H9 (cell line): ENCODE data around the gene USP28. TPM values are rescaled to one million over a fixed set of nuclear protein-coding genes. Genes with fewer than 3 reads are reported as not detected.

Experiments used
- DNase-seq: peaks from one replicate; pipeline ENCODE4 v3.0.0-alpha.2; 2017
- H2AFZ ChIP-seq: one replicate; pipeline ENCODE4 v1.6.1; 2013; ENCODE audit warnings: mild to moderate bottlenecking, low read length, control low read depth, moderate library complexity
- H2AK5ac ChIP-seq: 2 replicates; pipeline ENCODE4 v1.6.1; 2013; ENCODE audit warnings: low read length, control low read depth, mixed read lengths; ENCODE audit not compliant: insufficient read length
- H2BK120ac ChIP-seq: one replicate; pipeline ENCODE4 v1.6.1; 2013; ENCODE audit warnings: low read depth, mild to moderate bottlenecking, low read length, control low read depth, inconsistent platforms; ENCODE audit not compliant: poor library complexity, severe bottlenecking
- H2BK12ac ChIP-seq: 2 replicates; pipeline ENCODE4 v1.6.1; 2013; ENCODE audit warnings: low read length, control low read depth, mixed read lengths, low read depth; ENCODE audit not compliant: insufficient read length
- H2BK15ac ChIP-seq: 2 replicates; pipeline ENCODE4 v1.6.1; 2013; ENCODE audit warnings: low read depth, low read length, control low read depth
- H2BK20ac ChIP-seq: one replicate; pipeline ENCODE4 v1.6.1; 2013; ENCODE audit warnings: low read depth, mild to moderate bottlenecking, low read length, control low read depth, inconsistent platforms; ENCODE audit not compliant: poor library complexity, severe bottlenecking
- H2BK5ac ChIP-seq: 2 replicates; pipeline ENCODE4 v1.6.1; 2013; ENCODE audit warnings: low read length, control low read depth, mixed read lengths; ENCODE audit not compliant: insufficient read length
- H3K14ac ChIP-seq: 2 replicates; pipeline ENCODE4 v1.6.1; 2013; ENCODE audit warnings: low read length, control low read depth; ENCODE audit not compliant: insufficient read depth
- H3K18ac ChIP-seq: 2 replicates; pipeline ENCODE4 v1.6.1; 2013; ENCODE audit warnings: low read depth, mild to moderate bottlenecking, mixed read lengths, low read length, control low read depth; ENCODE audit not compliant: insufficient read length
- H3K23ac ChIP-seq: 2 replicates; pipeline ENCODE4 v1.6.1; 2013; ENCODE audit warnings: low read length, control low read depth, mixed read lengths, low read depth; ENCODE audit not compliant: insufficient read length
- H3K23me2 ChIP-seq: 2 replicates; pipeline ENCODE4 v1.6.1; 2013; ENCODE audit warnings: low read depth, mild to moderate bottlenecking, mixed read lengths, low read length, control low read depth; ENCODE audit not compliant: insufficient read length, poor library complexity, severe bottlenecking
- H3K27ac ChIP-seq: 2 replicates; pipeline ENCODE4 v1.5.1; 2013; ENCODE audit warnings: low read length, control low read depth, mixed read lengths, low read depth; ENCODE audit not compliant: insufficient read length
- H3K27me3 ChIP-seq: 2 replicates; pipeline ENCODE4 v1.6.1; 2013; ENCODE audit warnings: low read length, control low read depth, inconsistent platforms; ENCODE audit not compliant: insufficient read depth
- H3K4ac ChIP-seq: 2 replicates; pipeline ENCODE4 v1.6.1; 2013; ENCODE audit warnings: low read depth, mild to moderate bottlenecking, control low read depth, inconsistent platforms, low read length, moderate library complexity
- H3K4me1 ChIP-seq: 2 replicates; pipeline ENCODE4 v1.6.1; 2013; ENCODE audit warnings: low read length, control low read depth, inconsistent platforms; ENCODE audit not compliant: insufficient read depth
- H3K4me2 ChIP-seq: 2 replicates; pipeline ENCODE4 v1.6.1; 2013; ENCODE audit warnings: low read length, control low read depth, mixed read lengths; ENCODE audit not compliant: insufficient read length, insufficient read depth
- H3K56ac ChIP-seq: 2 replicates; pipeline ENCODE4 v1.6.1; 2013; ENCODE audit warnings: low read depth, mild to moderate bottlenecking, mixed read lengths, low read length, control low read depth; ENCODE audit not compliant: insufficient read length
- H3K79me1 ChIP-seq: 2 replicates; pipeline ENCODE4 v1.6.1; 2013; ENCODE audit warnings: low read depth, mild to moderate bottlenecking, moderate library complexity, low read length, control low read depth, inconsistent platforms; ENCODE audit not compliant: insufficient read depth, poor library complexity, severe bottlenecking
- H3K79me2 ChIP-seq: 2 replicates; pipeline ENCODE4 v1.6.1; 2013; ENCODE audit warnings: low read length, control low read depth, inconsistent platforms; ENCODE audit not compliant: insufficient read depth
- H3K9ac ChIP-seq: 2 replicates; pipeline ENCODE4 v1.6.1; 2013; ENCODE audit warnings: low read length, control low read depth, mixed read lengths; ENCODE audit not compliant: insufficient read length; ENCODE audit errors: extremely low read depth
- H3K9me3 ChIP-seq: one replicate; pipeline ENCODE4 v1.6.1; 2013; ENCODE audit warnings: low read depth, low read length, inconsistent platforms; ENCODE audit not compliant: control insufficient read depth
- H3T11ph ChIP-seq: one replicate; pipeline ENCODE4 v1.6.1; 2013; ENCODE audit warnings: mild to moderate bottlenecking, low read length, control low read depth, inconsistent platforms
- H4K20me1 ChIP-seq: one replicate; pipeline ENCODE4 v1.6.1; 2013; ENCODE audit not compliant: control insufficient read depth, insufficient read length, insufficient read depth
- H4K5ac ChIP-seq: 2 replicates; pipeline ENCODE4 v1.6.1; 2013; ENCODE audit warnings: low read depth, mild to moderate bottlenecking, mixed read lengths, low read length, control low read depth; ENCODE audit not compliant: insufficient read length
- H4K8ac ChIP-seq: replicated peaks from 2 replicates; pipeline ENCODE4 v1.6.1; 2013; ENCODE audit warnings: low read length, control low read depth, mixed read lengths, low read depth; ENCODE audit not compliant: insufficient read length
- H4K91ac ChIP-seq: 2 replicates; pipeline ENCODE4 v1.6.1; 2013; ENCODE audit warnings: low read depth, mild to moderate bottlenecking, moderate library complexity, mixed read lengths, low read length, control low read depth; ENCODE audit not compliant: insufficient read length
- H3K27ac Mint-ChIP-seq, 3 experiments: 2 replicates in 2 of 3; 3 replicates in 1 of 3; pipeline ENCODE4 v1.8.0; 2020 to 2021; ENCODE audit warnings: mixed read lengths in 3 of 3, mild to moderate bottlenecking in 1 of 3, moderate library complexity in 1 of 3
- H3K27me3 Mint-ChIP-seq: 2 replicates; pipeline ENCODE4 v1.8.0; 2021; ENCODE audit warnings: low read depth, mild to moderate bottlenecking, moderate library complexity, mixed read lengths
- H3K36me3 Mint-ChIP-seq, 3 experiments: 2 replicates in 2 of 3; 3 replicates in 1 of 3; pipeline ENCODE4 v1.8.0; 2020 to 2021; ENCODE audit warnings: low read depth in 3 of 3, mixed read lengths in 3 of 3; ENCODE audit not compliant: insufficient read depth in 1 of 3
- H3K4me1 Mint-ChIP-seq, 2 experiments: 2 replicates each; pipeline ENCODE4 v1.8.0; 2020; ENCODE audit warnings: mixed read lengths in 2 of 2
- H3K4me3 Mint-ChIP-seq, 2 experiments: 2 replicates in 1 of 2; 3 replicates in 1 of 2; pipeline ENCODE4 v1.8.0; 2020 to 2021; ENCODE audit warnings: mild to moderate bottlenecking in 2 of 2, mixed read lengths in 2 of 2, moderate library complexity in 1 of 2
- H3K9me3 Mint-ChIP-seq, 2 experiments: 2 replicates in 1 of 2; 3 replicates in 1 of 2; pipeline ENCODE4 v1.8.0; 2020; ENCODE audit warnings: mild to moderate bottlenecking in 2 of 2, mixed read lengths in 2 of 2, moderate library complexity in 1 of 2
- total RNA-seq: library from RNA; stranded (reverse); gene quantifications from 2 replicates; pipeline ENCODE4 v1.2.1, GENCODE V29; 2021
- TF ChIP-seq, protein P1 (sequence below): fragments of 200-600 bp; sonication (generic); conservative IDR thresholded peaks from 3 replicates; pipeline ENCODE4 v1.8.0; 2021; ENCODE audit warnings: antibody characterized with exemption, mild to moderate bottlenecking

The USP28 gene
- total RNA-seq, 1 experiment from 2014 or later, result 107 TPM

DNA sequence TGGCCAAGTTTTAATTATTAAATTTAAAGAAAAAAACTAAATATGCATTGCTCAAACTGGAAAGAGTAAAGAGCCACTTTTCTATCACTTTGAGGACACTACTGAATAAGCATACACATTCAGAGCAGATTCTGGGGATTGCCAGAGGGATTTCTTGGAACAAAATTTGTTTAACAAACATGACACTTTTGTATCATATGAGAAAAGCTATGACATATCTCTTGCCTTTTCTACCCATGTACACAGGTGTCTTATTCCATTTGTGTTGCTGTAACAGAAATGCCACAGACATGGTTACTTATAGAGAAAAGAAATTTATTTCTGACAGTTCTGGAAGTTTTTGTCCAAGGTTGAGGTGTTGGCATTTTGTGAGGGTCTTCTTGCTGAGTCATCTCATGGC, 13.5 kb upstream of the USP28 start:
- H3K14ac ChIP-seq, result no peak overlapping the region
- no peak overlapping the region for H2BK12ac ChIP-seq
- no peaks in the 10 kb centered on the region for H3K4me1 ChIP-seq
- TF ChIP-seq, protein P1, sequence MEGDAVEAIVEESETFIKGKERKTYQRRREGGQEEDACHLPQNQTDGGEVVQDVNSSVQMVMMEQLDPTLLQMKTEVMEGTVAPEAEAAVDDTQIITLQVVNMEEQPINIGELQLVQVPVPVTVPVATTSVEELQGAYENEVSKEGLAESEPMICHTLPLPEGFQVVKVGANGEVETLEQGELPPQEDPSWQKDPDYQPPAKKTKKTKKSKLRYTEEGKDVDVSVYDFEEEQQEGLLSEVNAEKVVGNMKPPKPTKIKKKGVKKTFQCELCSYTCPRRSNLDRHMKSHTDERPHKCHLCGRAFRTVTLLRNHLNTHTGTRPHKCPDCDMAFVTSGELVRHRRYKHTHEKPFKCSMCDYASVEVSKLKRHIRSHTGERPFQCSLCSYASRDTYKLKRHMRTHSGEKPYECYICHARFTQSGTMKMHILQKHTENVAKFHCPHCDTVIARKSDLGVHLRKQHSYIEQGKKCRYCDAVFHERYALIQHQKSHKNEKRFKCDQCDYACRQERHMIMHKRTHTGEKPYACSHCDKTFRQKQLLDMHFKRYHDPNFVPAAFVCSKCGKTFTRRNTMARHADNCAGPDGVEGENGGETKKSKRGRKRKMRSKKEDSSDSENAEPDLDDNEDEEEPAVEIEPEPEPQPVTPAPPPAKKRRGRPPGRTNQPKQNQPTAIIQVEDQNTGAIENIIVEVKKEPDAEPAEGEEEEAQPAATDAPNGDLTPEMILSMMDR, result no peak
- no peaks in the 10 kb centered on the region for H3K79me1 ChIP-seq
- H2AFZ ChIP-seq, result no peak overlapping the region
- no peak overlapping the region for H3K27ac ChIP-seq
- H3K23me2 ChIP-seq, result no peaks in the 10 kb centered on the region
- no peak overlapping the region for H3K56ac ChIP-seq
- H2BK20ac ChIP-seq, result no peak overlapping the region
- H3K23ac ChIP-seq, result no peak overlapping the region
- H4K91ac ChIP-seq, result no peak overlapping the region
- Mint-ChIP-seq H3K4me1 (peaks cover 14 to 16% of the 10 kb centered on the region in 2 experiments), H3K27ac (no peak overlapping the region), H3K9me3 (no peaks in the 10 kb centered on the region), H3K36me3 (peaks cover 0 to 1% (median 0%) of the 10 kb centered on the region in 3 experiments; a peak in 1 of 7 replicates), H3K4me3 (no peak overlapping the region), H3K27me3 (no peaks in the 10 kb centered on the region)
- H4K5ac ChIP-seq, result no peak overlapping the region
- no peak overlapping the region for H3K4ac ChIP-seq
- DNase-seq, result no peak
- no peak overlapping the region for H2AK5ac ChIP-seq
- no peak overlapping the region for H2BK15ac ChIP-seq
- H3K9ac ChIP-seq, result no peak overlapping the region
- no peak overlapping the region for H3K4me2 ChIP-seq
- no peak overlapping the region for H2BK120ac ChIP-seq
- H3T11ph ChIP-seq, result no peak overlapping the region
- H4K8ac ChIP-seq, result no peak overlapping the region
- H4K20me1 ChIP-seq, result no peaks in the 10 kb centered on the region
- no peaks in the 10 kb centered on the region for H3K79me2 ChIP-seq
- no peaks in the 10 kb centered on the region for H3K27me3 ChIP-seq
- no peak overlapping the region for H2BK5ac ChIP-seq
- H3K9me3 ChIP-seq, result no peaks in the 10 kb centered on the region
- no peak overlapping the region for H3K18ac ChIP-seq
